GM18511 (cell line): ENCODE data around the gene BRD4.

Experiments
- ATAC-seq: cut with Tn5 transposase; IDR thresholded peaks from one replicate; pipeline ENCODE4 v1.9.1; 2021; ENCODE audit warnings: mild to moderate bottlenecking, moderate library complexity; ENCODE audit not compliant: unreplicated experiment

The BRD4 gene

DNA sequence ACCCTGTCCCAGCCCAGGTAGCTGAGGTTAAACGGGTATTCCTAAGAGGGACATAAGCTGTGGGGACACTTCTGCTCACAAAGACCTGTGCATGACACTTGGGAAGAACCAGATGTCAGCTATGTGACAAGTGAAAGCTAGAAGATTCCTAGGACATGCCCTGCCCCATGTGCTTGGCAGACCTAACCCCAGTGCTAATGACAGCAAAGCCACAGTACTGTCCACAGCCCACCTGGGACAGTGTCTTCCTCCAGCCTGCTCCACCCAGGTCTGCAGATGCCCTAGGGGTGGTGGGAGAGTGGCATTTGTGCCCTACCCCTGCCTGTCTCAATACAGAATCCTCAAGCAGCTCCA lies 81.7 kb downstream of the BRD4 start:
- no peak for ATAC-seq

DNA sequence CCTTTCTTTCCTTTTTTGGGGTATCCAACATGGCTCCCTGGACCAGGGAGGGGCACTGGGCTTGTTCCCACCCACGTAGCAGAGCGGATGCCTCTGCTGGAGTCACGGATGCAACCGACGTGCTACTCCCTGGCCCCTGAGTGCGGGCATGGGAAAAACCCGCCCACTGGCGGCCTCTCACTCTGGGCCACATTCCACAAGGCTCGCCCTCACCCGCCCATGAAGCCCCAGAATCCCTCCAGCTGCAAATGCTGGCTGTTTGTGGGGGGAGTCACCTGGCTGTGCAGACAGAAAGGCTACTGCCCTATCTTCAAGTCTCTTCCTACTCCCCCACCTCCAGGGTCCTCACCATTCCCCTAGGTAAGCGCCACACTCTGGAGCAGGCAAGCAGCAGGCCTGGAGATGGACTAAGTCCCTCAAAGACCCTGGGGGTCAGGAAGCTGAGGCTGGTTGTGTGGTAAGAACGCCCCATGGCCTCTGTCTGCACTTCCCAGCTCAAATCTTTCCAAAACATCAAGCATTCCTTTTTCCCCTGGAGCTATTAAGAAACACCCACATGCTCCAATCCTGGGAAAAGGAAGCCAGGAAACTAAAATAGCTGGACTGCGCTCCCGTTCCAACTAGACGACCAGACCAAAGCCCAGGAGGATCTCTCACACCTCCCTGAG lies 82.2 kb downstream of the BRD4 start:
- ATAC-seq = no peak

DNA sequence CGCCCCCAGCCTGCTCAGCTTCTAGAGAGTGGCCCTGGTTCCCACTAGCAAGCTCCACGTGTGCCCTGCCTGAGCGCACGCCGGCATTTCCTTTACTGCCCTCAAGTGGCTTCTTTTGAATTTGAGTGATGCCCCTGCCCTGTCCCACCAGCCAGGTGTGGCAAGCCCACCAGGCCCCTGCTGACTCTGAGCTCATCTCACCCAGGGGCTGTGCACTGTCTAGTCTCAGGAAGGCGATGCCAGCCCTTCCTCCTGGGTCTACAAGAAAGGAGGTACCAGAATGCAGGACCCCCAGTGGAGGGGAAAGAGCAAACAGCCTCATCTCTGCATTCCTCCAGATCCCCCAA lies 82.8 kb downstream of the BRD4 start:
- ATAC-seq = no peak

DNA sequence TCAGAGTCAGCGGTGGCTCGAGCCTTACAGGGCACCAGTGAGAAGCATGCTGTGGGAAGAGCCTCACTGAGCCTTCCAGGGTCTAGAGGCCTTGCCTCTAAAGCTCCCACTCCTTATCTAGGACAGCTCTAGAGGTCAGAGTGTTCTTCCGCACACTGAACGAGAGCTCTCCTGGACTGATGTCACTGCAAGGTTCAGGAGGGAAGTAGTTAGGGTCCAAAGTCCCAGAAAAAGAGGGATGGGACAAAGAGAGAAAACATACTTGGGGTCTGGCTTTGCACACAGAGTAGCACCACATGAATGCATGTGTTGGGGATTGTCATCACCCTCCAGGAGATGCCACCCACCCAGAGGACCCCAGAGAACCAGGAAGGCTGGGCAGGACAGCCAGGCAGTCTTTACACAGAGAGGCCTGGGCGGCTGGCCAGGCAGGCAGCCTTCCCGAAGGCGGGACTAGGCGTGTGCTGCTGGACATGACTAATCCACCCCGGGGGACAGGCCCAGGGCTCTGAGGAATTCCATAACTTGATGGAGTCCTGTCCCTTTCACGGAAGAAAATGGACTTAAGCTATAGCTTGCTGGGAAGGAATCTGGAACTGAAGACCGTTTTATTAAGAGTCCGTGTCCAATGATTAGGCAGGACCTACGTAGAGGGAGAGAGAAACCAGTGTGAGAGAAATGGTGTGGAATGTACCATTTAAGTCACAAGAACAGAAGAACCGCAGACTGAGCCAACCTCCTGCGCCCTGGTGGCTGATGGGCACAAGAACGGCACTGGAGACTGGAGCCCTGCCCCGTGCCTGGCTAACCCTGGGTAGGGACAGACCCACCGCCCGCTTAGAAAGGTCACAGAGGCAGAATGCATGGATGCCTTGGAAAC lies 83.5 kb downstream of the BRD4 start:
- ATAC-seq = no peak

DNA sequence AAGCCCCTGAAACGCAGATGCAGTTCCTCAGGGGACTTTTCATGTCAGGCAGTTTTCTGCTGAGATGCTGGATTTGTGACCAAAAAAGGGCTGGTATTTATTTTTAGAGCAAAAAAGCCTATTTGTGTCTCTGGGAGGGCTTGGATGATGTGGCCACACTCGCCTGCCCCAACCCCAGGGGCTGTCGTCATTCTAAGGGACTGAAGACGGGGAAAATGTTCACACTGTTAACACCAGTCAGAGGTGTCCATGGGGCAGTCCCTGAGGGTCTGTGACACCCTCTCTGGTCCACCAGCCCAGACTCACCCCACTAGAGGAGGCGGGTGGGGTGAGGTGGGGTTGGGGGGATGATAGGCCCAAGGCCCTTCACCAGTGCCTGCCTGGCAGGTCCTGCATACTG lies 84.2 kb downstream of the BRD4 start:
- no peak for ATAC-seq

DNA sequence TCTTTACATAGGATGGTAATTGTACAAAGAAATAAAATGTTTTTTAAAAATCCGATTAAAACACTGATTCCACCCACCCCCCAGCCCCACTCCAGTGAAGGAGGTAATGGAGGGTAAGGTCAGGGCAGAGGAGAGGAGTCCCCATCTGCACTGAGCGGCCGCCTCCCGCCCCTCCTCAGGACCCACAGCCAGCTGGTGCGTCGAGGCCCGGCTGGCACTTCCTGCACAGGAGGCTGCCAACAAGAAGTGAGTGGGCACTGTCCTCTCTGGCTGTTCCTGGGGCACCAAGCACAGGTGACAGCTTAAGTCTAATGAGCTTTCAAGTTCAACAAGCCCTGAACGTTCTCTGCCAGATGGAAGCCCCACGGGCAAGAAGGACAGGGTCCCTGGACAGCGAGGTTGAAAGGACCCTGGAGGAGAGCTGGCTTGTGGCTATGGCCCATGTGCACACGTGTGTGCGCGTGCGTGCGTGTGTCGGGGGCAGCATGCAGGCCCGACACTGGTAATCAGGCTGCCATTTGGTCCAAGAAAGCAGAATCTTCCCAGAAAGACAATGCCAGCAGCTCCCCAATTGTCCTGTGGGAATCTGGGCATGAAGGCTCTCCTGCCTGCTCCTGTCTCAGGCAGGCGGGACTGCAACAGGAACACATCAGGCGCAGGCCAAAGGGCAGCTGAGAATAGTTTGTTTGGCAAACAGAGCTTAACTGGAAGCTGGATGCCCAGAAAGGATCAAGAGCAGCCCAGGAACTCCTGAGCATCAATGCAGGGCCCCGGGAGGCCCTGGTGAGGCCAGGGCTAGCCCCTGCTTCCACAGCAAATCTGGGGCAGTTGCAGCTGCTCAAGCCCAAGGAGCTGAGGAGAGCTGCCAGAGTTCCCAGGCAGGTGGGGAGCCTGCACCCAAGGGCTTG lies 85.0 kb downstream of the BRD4 start:
- no peak for ATAC-seq

DNA sequence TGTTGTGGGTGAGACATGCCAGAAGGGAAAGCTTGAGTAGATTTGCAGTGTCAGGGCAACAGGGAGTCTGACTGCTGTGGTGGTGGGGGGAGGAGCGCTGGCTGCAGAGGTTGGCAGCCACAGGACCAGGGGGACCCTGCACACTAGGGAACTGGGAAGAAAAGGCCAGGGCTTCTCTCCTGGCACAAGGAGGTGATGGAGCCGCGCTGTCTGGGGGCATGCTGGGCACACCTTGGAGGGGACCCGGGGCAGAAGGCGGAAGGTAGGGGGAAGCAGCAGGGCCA lies 86.2 kb downstream of the BRD4 start:
- ATAC-seq = no peak

DNA sequence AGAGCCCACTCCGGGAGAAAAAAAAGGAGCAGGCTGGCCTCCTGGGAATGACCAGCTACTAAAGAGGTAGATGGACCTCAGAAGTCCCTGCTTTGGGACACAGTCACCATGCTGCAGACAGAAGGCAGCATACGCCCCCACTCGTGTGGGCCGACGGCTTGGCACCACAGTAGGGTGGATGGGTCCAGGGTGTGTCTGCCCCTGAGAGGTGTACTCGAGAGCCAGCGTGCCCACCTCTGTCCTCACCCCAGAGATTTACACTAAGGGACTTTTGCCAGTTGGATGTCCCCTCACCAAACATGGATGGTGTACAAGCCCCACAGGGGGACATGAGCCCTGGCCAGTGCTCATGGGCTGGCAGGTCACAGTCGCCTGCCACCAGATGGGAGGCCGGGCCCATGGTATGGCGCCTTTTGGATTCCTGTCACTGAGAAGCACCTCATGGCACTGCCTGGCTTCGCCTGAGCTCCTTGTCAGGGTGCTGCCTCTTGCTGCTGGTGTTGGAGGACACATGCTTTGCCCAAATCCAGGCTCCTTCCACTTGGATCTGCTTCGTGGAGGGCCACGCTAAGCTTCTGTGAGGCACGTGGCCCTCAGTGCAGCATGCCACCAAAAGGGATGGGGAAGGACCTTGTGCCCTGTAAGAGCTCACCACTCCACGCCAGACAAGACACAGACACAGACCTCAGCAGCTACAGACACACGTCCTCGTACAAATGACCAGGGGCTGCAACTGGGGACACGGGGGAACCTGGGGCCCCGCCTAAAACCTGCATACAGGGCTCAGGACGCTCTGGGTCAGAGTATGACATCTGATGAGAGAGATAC lies 86.8 kb downstream of the BRD4 start:
- ATAC-seq = no peak

DNA sequence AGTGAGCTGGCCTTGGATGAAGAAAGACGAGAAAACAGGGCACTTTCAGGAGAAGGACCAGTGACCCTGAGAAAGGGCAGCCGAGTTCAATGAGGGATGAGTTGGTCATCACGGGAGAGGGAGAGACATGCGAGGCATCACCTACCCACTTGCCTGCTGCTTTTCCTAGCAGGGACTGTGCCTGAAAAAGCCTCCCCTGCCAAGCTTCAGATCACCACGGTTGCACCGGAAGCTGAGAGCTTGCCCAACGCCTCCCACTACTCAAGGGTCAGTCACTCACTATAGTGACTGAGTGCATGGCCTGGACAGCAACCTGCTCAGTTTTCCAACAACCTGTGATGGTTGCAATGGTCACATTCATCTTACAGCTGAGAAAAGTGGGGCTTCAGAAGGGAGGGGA lies 87.5 kb downstream of the BRD4 start:
- ATAC-seq = no peak

DNA sequence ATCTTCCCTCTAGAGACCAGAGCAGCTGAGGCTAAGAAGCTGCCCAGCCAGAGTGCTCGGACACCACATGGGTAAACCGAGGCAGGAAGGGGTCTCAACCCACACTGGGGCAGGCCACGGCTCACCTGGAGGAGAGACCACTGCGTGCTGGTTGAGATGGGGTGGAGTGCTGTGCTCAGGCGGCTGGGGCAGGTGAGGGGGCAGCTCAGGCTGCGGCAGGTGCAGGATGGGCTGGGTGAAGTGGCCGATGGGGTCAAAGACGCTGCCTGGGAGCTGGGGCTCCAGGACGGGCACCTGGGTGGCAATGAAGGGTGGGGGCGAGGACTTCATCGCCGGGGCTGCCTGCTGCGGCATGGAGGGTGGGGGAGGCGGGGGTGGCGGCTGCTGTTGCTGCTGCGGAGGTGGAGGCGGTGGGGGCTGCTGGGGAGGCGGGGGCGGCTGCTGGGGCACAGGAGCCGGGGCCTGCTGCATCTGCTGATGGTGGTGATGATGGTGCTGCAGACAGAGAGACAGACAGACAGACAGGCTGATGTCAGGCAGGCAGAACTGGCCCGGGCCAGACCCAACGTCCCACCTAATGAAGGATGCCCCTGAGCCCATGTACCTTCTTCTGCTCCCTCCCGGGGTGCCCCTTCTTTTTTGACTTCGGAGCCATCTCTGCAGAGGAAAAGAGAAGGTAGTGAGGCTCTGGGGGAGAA lies 88.1 kb downstream of the BRD4 start:
- no peak for ATAC-seq

DNA sequence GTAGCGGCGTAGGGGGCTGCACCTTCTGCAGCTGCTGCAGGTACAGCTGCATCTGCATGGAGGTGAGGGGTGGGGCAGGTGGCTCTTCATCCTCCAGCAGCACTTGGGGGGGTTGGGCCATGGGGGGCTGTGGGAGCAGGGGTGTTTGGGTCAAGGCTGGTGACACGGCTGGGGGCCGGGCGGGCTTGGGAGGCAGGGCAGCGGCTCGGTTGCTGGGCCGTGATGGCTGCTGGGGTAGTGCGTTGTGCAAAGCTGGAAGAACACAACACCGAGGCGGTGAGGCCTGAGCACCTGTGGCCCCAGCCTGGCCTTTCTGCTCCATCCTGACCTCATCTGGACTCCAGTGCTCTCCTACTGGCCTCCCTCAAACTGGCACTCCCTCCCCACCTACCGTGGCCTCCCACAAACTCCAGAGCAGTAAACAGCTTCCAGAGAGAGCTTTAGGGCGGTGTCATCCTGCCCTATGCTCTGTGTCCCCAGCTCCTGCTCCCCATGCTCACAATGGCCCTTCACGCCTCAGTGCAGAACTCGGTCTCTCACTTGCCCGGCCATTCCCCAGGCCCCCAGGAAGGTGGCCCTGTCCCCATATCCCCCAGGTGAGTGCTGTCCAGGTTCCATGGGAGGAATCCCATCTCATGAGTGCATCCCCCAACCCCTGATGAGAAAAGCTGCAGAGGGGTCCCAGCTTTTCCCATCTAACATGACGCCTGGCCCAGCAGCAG lies 88.9 kb downstream of the BRD4 start:
- no peak for ATAC-seq

DNA sequence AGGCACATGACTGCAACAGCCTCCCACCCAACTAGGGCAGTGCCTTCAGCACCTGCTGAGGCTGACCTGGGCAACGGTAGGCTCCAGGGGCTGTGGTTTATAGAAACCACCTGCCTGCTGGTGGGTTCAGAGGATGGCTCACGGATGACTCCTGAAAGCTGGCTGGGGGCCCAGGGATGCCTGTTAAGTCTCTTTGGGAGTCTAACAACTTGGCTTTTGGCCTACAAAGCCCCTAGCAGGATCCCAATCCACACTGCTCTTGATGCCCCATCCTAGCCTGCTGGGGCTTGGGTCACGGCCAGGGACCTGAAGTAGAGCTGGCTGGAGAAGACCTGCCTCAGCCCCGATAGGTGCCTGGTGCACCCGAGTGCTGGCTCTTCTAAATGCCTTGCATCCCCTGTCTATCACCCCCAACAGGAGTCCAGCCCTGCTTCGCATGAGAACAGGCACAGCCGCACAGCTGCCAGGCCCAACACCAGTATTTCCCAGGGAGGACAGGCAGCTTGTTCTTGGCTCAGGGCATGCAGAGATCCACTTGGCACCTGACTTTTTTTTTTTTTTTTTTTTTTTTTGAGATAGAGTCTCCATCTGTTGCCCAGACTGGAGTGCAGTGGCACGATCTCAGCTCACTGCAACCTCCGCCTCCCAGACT lies 91.0 kb downstream of the BRD4 start:
- no peak for ATAC-seq

DNA sequence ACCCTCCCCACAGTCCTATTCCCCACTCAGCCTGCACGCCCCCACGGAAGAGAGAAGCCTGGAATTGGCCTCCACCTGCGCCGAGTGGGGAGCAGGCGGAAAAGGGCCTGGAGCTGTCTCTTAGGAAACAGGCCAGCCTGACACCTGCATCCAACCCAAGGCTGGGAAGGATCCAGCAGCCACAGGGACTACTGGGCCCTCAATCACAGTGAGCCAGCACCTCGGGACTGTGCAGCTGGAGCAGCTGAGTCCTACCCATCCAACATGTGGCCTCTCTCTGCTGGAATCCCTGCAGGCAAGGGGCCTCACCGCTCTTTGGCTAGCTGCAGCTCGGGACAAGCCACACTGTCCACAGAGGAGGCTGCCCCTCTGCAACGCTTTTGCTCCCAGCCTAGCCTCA lies 91.8 kb downstream of the BRD4 start:
- no peak for ATAC-seq

DNA sequence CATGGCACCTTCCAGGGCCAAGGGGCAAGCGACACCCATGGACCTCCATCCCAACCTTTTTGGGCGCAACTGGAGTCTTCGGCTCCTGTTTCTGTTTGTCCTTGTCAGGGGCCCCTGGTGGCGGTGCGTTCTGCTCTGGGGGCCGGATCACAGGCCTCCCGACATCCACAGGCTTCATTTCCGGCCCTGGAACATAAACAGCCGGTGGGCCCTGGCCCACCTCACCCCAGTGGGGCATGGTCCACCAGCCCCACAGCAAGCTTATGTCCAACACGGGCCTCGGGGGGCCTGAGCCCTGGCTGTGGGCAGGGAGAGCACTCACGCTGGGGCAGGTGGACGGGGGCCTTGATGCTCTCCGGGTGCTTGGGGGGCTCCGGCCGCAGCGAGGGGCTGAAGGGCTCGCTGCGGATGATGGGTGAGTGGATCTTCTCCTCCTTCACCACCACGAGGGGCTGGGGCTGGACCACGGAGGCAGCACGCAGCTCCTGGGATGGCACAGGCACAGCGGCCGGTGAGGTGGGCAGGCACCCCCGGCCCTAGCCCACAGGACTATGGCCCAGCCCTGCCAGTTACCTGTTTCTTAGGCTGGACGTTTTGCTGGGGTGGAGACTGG lies 92.9 kb downstream of the BRD4 start:
- no peak for ATAC-seq

DNA sequence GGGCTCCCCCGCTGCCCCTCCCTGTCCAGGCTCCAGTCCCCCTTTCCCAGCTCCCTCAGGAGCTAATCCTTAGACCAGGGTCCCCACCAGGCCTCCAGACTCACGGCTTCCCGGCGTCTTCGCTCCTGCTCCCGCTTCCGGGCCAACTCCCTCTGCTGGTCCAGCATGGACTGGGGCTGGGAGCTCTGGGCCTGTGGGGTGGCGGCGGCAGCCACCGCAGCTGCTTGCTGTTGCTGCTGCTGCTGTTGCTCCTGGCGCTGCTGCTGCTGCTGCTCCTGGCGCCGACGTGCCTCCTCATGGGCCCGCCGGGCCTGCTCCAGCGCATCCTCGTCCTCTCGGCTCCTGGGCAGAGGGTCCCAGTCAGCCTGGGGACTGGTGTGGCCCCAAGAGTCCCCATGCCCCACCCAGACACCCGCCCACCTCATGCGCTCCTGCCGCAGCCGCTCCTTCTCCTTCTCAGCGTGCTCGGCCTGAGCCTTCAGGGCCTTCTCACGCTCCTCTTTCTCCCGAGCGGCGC lies 93.6 kb downstream of the BRD4 start:
- no peak for ATAC-seq

DNA sequence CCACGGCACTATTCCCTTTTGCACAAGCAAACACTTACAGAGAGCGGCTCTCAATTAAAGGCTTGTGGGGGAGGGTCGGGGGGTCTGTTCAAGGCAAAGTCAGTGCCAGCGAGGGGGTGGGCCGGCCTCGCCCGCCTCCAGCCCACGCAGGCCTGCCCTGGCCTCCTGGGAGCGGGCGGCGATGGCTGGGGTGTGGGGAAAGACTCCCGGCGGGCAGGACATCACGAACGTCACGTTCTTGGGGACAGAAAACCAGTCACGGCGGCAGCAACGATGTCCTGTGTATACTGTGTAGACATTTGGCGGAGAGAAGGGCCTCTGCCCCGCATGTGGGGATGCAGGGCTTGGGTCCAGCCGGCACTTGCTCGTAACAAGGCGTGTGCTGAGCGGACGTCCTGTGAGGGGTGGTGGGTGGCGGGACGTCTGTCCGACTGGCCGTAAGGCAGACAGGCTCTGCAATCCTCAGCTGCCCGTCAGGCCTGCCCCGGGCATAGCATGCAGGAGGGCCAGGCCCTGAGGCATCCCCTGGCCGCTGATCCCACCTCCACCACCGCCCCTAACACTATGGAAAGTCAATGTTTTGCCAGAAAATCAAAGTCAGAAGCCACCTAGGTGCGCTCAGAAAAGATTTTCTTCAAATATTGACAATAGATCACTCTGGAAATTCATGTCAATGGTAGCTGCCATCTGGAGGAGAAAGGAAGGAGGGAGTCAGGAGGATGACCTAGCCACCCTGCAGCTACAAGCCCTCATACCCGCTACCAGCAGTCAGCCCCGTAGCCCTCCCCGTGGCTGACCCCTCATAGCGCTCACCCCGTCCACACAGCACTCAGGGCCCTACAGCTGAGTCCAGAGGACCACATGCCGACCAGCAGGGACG lies 94.3 kb downstream of the BRD4 start:
- ATAC-seq = no peak

DNA sequence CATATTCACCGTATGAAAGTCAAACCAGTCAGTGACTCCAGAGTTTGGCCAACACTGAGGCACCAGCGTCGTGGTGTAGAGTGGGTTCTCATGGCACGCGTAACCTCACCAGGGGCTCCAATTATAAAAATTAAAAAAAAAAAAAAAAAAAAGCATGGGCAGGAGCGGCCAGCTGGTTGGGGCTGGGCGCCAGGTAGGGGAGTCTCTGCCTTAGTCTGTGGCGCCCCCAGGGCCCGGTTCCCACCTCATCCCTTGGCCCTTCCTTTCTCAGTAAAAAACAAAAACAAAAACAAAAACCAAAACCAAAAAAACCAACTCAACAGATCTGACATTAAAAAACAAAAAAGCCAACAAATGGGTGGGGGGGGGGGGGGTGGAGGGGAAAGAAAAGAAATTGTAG lies 95.5 kb downstream of the BRD4 start:
- no peak for ATAC-seq

DNA sequence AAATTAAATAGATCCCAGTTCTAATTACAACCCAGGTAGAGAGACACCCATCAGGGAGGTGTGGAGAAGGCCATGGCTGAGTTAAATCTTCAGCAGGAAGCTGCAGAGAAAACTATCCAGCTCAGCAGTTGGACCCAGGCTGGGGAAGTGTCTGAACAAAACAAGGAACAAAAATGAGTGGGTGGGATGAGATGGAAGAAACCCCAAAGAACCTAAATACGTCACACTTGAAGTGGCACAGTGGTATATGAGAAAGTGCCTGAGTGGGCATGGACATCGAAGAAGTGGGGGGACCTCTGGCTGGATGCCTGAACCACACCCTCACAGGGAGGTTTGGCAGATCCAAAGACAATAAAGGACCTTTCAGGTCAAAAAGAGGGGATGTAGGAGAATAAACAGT lies 96.6 kb downstream of the BRD4 start:
- no peak for ATAC-seq
